HepG2 (cell line): ENCODE measurements around the gene RRBP1. TPM values are rescaled to one million over a fixed set of nuclear protein-coding genes. Genes with fewer than 3 reads are reported as not detected.
A peak's percentile ranks its signal among the peaks of the same experiment; 100 is the strongest.

Source experiments
- AGO2 ChIP-seq: fragments of 200-400 bp; formaldehyde crosslinking; optimal IDR thresholded peaks from 2 replicates; pipeline ENCODE3; 2017; ENCODE audit warnings: mild to moderate bottlenecking, low read depth, low read length, moderate library complexity
- ATRX ChIP-seq: sonication (generic); formaldehyde crosslinking; IDR thresholded peaks from 2 replicates; pipeline ENCODE4 v1.4.0; 2020; ENCODE audit warnings: missing genetic modification reagents, borderline replicate concordance
- CCAR2 ChIP-seq: fragments of 200-400 bp; formaldehyde crosslinking; optimal IDR thresholded peaks from 2 replicates; pipeline ENCODE3; 2018; ENCODE audit warnings: low read depth, mild to moderate bottlenecking, low read length, moderate library complexity
- MAFK ChIP-seq, 2 experiments: IDR thresholded peaks in 1 of 2; conservative IDR thresholded peaks in 1 of 2; 2 replicates each; pipeline ENCODE4 v1.6.1; 2011; ENCODE audit warnings: improper control_type of control experiment in 2 of 2, low read length in 2 of 2
- STAG1 ChIP-seq: sonication (generic); formaldehyde crosslinking; IDR thresholded peaks from 2 replicates; pipeline ENCODE4 v1.4.0; 2020; ENCODE audit warnings: missing genetic modification reagents
- TAF15 ChIP-seq: fragments of 200-400 bp; formaldehyde crosslinking; IDR thresholded peaks from one replicate; pipeline ENCODE4 v1.6.1; 2018; ENCODE audit warnings: mild to moderate bottlenecking, low read depth, low read length; ENCODE audit not compliant: poor library complexity, severe bottlenecking
- TFDP1 ChIP-seq: IDR thresholded peaks from 2 replicates; pipeline ENCODE4 v1.6.1; 2016; ENCODE audit warnings: missing compliant biosample characterization, missing genetic modification reagents, borderline replicate concordance
- ZBTB43 ChIP-seq: sonication (generic); formaldehyde crosslinking; conservative IDR thresholded peaks from 2 replicates; pipeline ENCODE4 v1.4.0; 2020; ENCODE audit warnings: missing genetic modification reagents
- ZNF282 ChIP-seq: fragments of 450-650 bp; IDR thresholded peaks from 2 replicates; pipeline ENCODE4 v1.6.1; 2018; ENCODE audit not compliant: partially characterized antibody
- ZNF333 ChIP-seq: sonication (generic); formaldehyde crosslinking; IDR thresholded peaks from 2 replicates; pipeline ENCODE4 v1.4.0; 2020; ENCODE audit warnings: mild to moderate bottlenecking, missing genetic modification reagents, borderline replicate concordance
- ZNF644 ChIP-seq: IDR thresholded peaks from 2 replicates; pipeline ENCODE4 v1.6.1; 2016; ENCODE audit warnings: low read depth
- ZNF790 ChIP-seq: sonication (generic); formaldehyde crosslinking; IDR thresholded peaks from 2 replicates; pipeline ENCODE4 v1.8.0; 2022; ENCODE audit warnings: missing genetic modification reagents, mild to moderate bottlenecking, borderline replicate concordance
- ZNF839 ChIP-seq: sonication (generic); formaldehyde crosslinking; IDR thresholded peaks from 2 replicates; pipeline ENCODE4 v1.4.0; 2020; ENCODE audit warnings: missing genetic modification reagents, mild to moderate bottlenecking, borderline replicate concordance
- ZSCAN29 ChIP-seq: sonication (generic); formaldehyde crosslinking; conservative IDR thresholded peaks from 2 replicates; pipeline ENCODE4 v1.4.0; 2020; ENCODE audit warnings: mild to moderate bottlenecking, missing genetic modification reagents
- polyA plus RNA-seq, 8 experiments: library from polyadenylated mRNA; depleted of rRNA in 3 of 8; stranded (reverse) in 7 of 8; unstranded in 1 of 8; fragments of >200 nt; fragmentation: Illumina TruSeq in 4 of 8; extraction: Trizol in 4 of 8; gene quantifications; 2 replicates each; pipeline versions ENCODE4 v1.2.1 to v1.2.3, GENCODE V29; 2011 to 2016; ENCODE audit warnings: low read depth in 4 of 8, missing spikeins in 1 of 8, mixed read lengths in 1 of 8; ENCODE audit not compliant: insufficient read depth in 1 of 8
- total RNA-seq, 5 experiments: library from RNA; depleted of rRNA; stranded (reverse); fragments of >200 nt; fragmentation: Illumina TruSeq; extraction: Trizol; gene quantifications; 2 replicates each; pipeline ENCODE4 v1.2.3, GENCODE V29; 2016; ENCODE audit warnings: low read depth in 1 of 5
- TF ChIP-seq, protein P1 (sequence below): sonication (generic); formaldehyde crosslinking; IDR thresholded peaks from 2 replicates; pipeline ENCODE4 v1.4.0; 2020; ENCODE audit warnings: missing genetic modification reagents
- TF ChIP-seq, protein P2 (sequence below): sonication (generic); formaldehyde crosslinking; IDR thresholded peaks from 2 replicates; pipeline ENCODE4 v1.5.0; 2020; ENCODE audit warnings: mild to moderate bottlenecking, missing genetic modification reagents, borderline replicate concordance

RRBP1 gene
- total and polyA plus RNA-seq, 2 of the 13 experiments (the other 11 are each of a cell fraction or from before 2014, with no cell fraction given) = 150 to 222 TPM

- TF ChIP-seq ZBTB43 (CRISPR knock-in tag) (0 out of 2 replicates have a peak, but pooled peaks have one; percentile 26), STAG1 (no peak), ZNF333 (CRISPR knock-in tag) (0 out of 2 replicates have a peak, but pooled peaks have one; percentile 19), ZNF839 (0 out of 2 replicates have a peak, but pooled peaks have one; percentile 10), TFDP1 (CRISPR knock-in tag) (no peak), AGO2 (peak; percentile 83), ZNF282 (no peak), ZNF644 (CRISPR knock-in tag) (no peak), ATRX (CRISPR knock-in tag) (no peak), TAF15 (no peak), ZSCAN29 (CRISPR knock-in tag) (no peak), MAFK (conservative IDR thresholded peaks at IDR 0.05 in 1 of 2, IDR thresholded peaks at IDR 0.05 in 1 of 2; ENCODE audit: low read length in 2 of 2) (no peak), CCAR2 (no peak), ZNF790 (CRISPR knock-in tag) (peak; percentile 17; the same call in 1 of the 2 replicates)
- TF ChIP-seq, protein P1, sequence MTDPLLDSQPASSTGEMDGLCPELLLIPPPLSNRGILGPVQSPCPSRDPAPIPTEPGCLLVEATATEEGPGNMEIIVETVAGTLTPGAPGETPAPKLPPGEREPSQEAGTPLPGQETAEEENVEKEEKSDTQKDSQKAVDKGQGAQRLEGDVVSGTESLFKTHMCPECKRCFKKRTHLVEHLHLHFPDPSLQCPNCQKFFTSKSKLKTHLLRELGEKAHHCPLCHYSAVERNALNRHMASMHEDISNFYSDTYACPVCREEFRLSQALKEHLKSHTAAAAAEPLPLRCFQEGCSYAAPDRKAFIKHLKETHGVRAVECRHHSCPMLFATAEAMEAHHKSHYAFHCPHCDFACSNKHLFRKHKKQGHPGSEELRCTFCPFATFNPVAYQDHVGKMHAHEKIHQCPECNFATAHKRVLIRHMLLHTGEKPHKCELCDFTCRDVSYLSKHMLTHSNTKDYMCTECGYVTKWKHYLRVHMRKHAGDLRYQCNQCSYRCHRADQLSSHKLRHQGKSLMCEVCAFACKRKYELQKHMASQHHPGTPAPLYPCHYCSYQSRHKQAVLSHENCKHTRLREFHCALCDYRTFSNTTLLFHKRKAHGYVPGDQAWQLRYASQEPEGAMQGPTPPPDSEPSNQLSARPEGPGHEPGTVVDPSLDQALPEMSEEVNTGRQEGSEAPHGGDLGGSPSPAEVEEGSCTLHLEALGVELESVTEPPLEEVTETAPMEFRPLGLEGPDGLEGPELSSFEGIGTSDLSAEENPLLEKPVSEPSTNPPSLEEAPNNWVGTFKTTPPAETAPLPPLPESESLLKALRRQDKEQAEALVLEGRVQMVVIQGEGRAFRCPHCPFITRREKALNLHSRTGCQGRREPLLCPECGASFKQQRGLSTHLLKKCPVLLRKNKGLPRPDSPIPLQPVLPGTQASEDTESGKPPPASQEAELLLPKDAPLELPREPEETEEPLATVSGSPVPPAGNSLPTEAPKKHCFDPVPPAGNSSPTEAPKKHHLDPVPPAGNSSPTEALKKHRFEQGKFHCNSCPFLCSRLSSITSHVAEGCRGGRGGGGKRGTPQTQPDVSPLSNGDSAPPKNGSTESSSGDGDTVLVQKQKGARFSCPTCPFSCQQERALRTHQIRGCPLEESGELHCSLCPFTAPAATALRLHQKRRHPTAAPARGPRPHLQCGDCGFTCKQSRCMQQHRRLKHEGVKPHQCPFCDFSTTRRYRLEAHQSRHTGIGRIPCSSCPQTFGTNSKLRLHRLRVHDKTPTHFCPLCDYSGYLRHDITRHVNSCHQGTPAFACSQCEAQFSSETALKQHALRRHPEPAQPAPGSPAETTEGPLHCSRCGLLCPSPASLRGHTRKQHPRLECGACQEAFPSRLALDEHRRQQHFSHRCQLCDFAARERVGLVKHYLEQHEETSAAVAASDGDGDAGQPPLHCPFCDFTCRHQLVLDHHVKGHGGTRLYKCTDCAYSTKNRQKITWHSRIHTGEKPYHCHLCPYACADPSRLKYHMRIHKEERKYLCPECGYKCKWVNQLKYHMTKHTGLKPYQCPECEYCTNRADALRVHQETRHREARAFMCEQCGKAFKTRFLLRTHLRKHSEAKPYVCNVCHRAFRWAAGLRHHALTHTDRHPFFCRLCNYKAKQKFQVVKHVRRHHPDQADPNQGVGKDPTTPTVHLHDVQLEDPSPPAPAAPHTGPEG = no peak
- TF ChIP-seq, protein P2, sequence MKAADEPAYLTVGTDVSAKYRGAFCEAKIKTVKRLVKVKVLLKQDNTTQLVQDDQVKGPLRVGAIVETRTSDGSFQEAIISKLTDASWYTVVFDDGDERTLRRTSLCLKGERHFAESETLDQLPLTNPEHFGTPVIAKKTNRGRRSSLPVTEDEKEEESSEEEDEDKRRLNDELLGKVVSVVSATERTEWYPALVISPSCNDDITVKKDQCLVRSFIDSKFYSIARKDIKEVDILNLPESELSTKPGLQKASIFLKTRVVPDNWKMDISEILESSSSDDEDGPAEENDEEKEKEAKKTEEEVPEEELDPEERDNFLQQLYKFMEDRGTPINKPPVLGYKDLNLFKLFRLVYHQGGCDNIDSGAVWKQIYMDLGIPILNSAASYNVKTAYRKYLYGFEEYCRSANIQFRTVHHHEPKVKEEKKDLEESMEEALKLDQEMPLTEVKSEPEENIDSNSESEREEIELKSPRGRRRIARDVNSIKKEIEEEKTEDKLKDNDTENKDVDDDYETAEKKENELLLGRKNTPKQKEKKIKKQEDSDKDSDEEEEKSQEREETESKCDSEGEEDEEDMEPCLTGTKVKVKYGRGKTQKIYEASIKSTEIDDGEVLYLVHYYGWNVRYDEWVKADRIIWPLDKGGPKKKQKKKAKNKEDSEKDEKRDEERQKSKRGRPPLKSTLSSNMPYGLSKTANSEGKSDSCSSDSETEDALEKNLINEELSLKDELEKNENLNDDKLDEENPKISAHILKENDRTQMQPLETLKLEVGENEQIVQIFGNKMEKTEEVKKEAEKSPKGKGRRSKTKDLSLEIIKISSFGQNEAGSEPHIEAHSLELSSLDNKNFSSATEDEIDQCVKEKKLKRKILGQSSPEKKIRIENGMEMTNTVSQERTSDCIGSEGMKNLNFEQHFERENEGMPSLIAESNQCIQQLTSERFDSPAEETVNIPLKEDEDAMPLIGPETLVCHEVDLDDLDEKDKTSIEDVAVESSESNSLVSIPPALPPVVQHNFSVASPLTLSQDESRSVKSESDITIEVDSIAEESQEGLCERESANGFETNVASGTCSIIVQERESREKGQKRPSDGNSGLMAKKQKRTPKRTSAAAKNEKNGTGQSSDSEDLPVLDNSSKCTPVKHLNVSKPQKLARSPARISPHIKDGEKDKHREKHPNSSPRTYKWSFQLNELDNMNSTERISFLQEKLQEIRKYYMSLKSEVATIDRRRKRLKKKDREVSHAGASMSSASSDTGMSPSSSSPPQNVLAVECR (CRISPR knock-in tag) = no peak; the same call in 1 of the 2 replicates
These were observed 69.6 kb downstream of the RRBP1 start (continued) for GRCh38 chr20:17612287-17612991.
